ENCODE data around the gene LRP1B.

DNA sequence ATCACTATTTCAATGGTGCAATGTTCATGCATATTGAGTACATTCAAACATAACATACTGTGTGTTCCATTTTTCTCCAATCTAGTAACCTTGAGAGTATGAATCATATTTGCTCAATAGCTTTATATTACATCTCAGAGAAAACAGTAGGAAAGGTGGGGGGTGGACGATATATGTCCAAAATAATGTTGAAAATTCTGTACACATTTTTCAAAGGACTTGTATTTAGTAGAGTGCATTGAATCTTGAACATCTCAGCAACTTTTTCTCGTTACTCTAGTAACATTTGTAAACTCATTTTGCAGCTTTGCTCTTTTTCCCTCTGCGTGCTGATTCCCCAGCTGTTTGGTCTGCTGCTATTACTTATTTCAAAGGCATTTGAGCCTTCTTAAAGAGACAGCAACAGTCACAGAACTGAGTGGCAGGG, 1487.0 kb downstream of the LRP1B start:
- TF ChIP-seq, protein P1, sequence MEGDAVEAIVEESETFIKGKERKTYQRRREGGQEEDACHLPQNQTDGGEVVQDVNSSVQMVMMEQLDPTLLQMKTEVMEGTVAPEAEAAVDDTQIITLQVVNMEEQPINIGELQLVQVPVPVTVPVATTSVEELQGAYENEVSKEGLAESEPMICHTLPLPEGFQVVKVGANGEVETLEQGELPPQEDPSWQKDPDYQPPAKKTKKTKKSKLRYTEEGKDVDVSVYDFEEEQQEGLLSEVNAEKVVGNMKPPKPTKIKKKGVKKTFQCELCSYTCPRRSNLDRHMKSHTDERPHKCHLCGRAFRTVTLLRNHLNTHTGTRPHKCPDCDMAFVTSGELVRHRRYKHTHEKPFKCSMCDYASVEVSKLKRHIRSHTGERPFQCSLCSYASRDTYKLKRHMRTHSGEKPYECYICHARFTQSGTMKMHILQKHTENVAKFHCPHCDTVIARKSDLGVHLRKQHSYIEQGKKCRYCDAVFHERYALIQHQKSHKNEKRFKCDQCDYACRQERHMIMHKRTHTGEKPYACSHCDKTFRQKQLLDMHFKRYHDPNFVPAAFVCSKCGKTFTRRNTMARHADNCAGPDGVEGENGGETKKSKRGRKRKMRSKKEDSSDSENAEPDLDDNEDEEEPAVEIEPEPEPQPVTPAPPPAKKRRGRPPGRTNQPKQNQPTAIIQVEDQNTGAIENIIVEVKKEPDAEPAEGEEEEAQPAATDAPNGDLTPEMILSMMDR (IDR thresholded peaks at IDR 0.05), result no peak
- TF ChIP-seq ZFX (IDR thresholded peaks at IDR 0.05; ENCODE audit: borderline replicate concordance), result no peak
